ENCODE data around the gene C3.
"Not testable (repeated sequence)": the region's sequence is repeated elsewhere in the genome, so short reads cannot be mapped to it uniquely, and the experiment has no call there.

Gene C3

GRCh38 chr19:6712692-6713670, 7.5 kb downstream of the C3 start:
- no peak for TF ChIP-seq CTCF (conservative IDR thresholded peaks at IDR 0.05; ENCODE audit: control insufficient read depth, insufficient read depth, low read depth, low read length)
- no peak overlapping the region for H3K4me3 ChIP-seq (ENCODE audit: control insufficient read depth, low read depth, low read length)
- no peak for DNase-seq (ENCODE audit: low read depth)

- H3K4me3 ChIP-seq (ENCODE audit: control insufficient read depth, low read depth, low read length), result no peak overlapping the region
- no peak for TF ChIP-seq CTCF (conservative IDR thresholded peaks at IDR 0.05; ENCODE audit: control insufficient read depth, insufficient read depth, low read depth, low read length)
- no peak for DNase-seq (ENCODE audit: low read depth)
These were observed 8.2 kb downstream of the C3 start for GRCh38 chr19:6712231-6712630.

- no peak overlapping the region for H3K4me3 ChIP-seq (ENCODE audit: control insufficient read depth, low read depth, low read length)
- DNase-seq (ENCODE audit: low read depth), result no peak
- TF ChIP-seq CTCF (conservative IDR thresholded peaks at IDR 0.05; ENCODE audit: control insufficient read depth, insufficient read depth, low read depth, low read length), result no peak
These were observed 8.8 kb downstream of the C3 start for GRCh38 chr19:6711605-6712004.

GRCh38 chr19:6711078-6711361, 9.4 kb downstream of the C3 start:
- no peak overlapping the region for H3K4me3 ChIP-seq (ENCODE audit: control insufficient read depth, low read depth, low read length)
- DNase-seq (ENCODE audit: low read depth), result no peak
- no peak for TF ChIP-seq CTCF (conservative IDR thresholded peaks at IDR 0.05; ENCODE audit: control insufficient read depth, insufficient read depth, low read depth, low read length)

GRCh38 chr19:6710273-6711077, 10.0 kb downstream of the C3 start:
- no peak for DNase-seq (ENCODE audit: low read depth)
- TF ChIP-seq CTCF (conservative IDR thresholded peaks at IDR 0.05; ENCODE audit: control insufficient read depth, insufficient read depth, low read depth, low read length), result no peak
- H3K4me3 ChIP-seq (ENCODE audit: control insufficient read depth, low read depth, low read length), result no peak overlapping the region

- no peak overlapping the region for H3K4me3 ChIP-seq (ENCODE audit: control insufficient read depth, low read depth, low read length)
- TF ChIP-seq CTCF (conservative IDR thresholded peaks at IDR 0.05; ENCODE audit: control insufficient read depth, insufficient read depth, low read depth, low read length), result no peak
- DNase-seq (ENCODE audit: low read depth), result no peak
These were observed 10.9 kb downstream of the C3 start for GRCh38 chr19:6709549-6709948.

- not testable (repeated sequence) for DNase-seq (ENCODE audit: low read depth); H3K4me3 ChIP-seq (ENCODE audit: control insufficient read depth, low read depth, low read length)
These were observed 11.5 kb downstream of the C3 start for GRCh38 chr19:6708913-6709312.

Measured in fibroblast of mammary gland (primary cell).